HepG2 (cell line): Measurements from ENCODE around the gene CACNA1C. TPM values are rescaled to one million over a fixed set of nuclear protein-coding genes. Genes with fewer than 3 reads are reported as not detected.

Experiments
- FOSL2 ChIP-seq: sonication (generic); formaldehyde crosslinking; IDR thresholded peaks from 2 replicates; pipeline ENCODE4 v1.4.0; 2020; ENCODE audit warnings: missing genetic modification reagents
- NRL ChIP-seq: sonication (generic); formaldehyde crosslinking; IDR thresholded peaks from 2 replicates; pipeline ENCODE4 v1.5.0; 2020; ENCODE audit warnings: missing genetic modification reagents, mild to moderate bottlenecking, moderate library complexity, borderline replicate concordance
- SMAD1 ChIP-seq: sonication (generic); formaldehyde crosslinking; IDR thresholded peaks from 2 replicates; pipeline ENCODE4 v1.4.0; 2020; ENCODE audit warnings: missing genetic modification reagents, low read depth, mild to moderate bottlenecking, borderline replicate concordance
- SRY ChIP-seq: sonication (generic); formaldehyde crosslinking; IDR thresholded peaks from 2 replicates; pipeline ENCODE4 v1.8.0; 2022; ENCODE audit warnings: mild to moderate bottlenecking, missing genetic modification reagents
- THYN1 ChIP-seq: sonication (generic); formaldehyde crosslinking; IDR thresholded peaks from 2 replicates; pipeline ENCODE4 v1.8.1; 2023; ENCODE audit warnings: low read depth, mild to moderate bottlenecking, moderate library complexity, missing genetic modification reagents, borderline replicate concordance
- ZNF207 ChIP-seq: fragments of 450-650 bp; IDR thresholded peaks from 2 replicates; pipeline ENCODE4 v1.6.1; 2016; ENCODE audit warnings: antibody characterized with exemption, borderline replicate concordance
- ZNF747 ChIP-seq: sonication (generic); formaldehyde crosslinking; IDR thresholded peaks from 2 replicates; pipeline ENCODE4 v1.8.1; 2023; ENCODE audit warnings: missing genetic modification reagents, mild to moderate bottlenecking, borderline replicate concordance
- polyA plus RNA-seq, 8 experiments: library from polyadenylated mRNA; depleted of rRNA in 3 of 8; stranded (reverse) in 7 of 8; unstranded in 1 of 8; fragments of >200 nt; fragmentation: Illumina TruSeq in 4 of 8; extraction: Trizol in 4 of 8; gene quantifications; 2 replicates each; pipeline versions ENCODE4 v1.2.1 to v1.2.3, GENCODE V29; 2011 to 2016; ENCODE audit warnings: low read depth in 4 of 8, missing spikeins in 1 of 8, mixed read lengths in 1 of 8; ENCODE audit not compliant: insufficient read depth in 1 of 8
- total RNA-seq, 5 experiments: library from RNA; depleted of rRNA; stranded (reverse); fragments of >200 nt; fragmentation: Illumina TruSeq; extraction: Trizol; gene quantifications; 2 replicates each; pipeline ENCODE4 v1.2.3, GENCODE V29; 2016; ENCODE audit warnings: low read depth in 1 of 5
- TF ChIP-seq, protein P1 (sequence below): sonication (generic); formaldehyde crosslinking; IDR thresholded peaks from 2 replicates; pipeline ENCODE4 v1.5.1; 2020; ENCODE audit warnings: mild to moderate bottlenecking, missing genetic modification reagents, borderline replicate concordance

CACNA1C gene
- total and polyA plus RNA-seq, 2 of the 13 experiments (the other 11 are each of a cell fraction or from before 2014, with no cell fraction given): not detected

DNA sequence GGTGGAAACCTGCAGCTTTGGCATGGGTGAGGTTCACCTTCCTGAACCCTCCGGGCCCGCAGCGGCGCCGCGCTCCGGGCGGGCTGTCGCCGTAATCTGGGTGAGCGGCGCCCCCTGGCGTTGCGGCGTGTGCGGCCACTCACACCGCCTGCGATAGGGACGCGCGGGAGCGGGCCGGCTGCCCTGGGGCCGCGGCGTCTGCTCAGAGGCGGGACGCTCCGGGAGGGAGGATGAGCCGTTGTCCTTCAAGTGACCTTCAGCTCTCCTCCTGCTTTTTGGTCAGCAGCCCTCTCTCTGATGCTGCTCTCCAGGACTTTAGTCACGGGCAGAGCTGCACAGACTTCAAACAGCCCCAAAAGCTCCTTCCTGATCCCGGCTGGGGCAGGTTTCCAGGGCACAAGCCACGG, 530.3 kb downstream of the CACNA1C start (continued):
- TF ChIP-seq, protein P1, sequence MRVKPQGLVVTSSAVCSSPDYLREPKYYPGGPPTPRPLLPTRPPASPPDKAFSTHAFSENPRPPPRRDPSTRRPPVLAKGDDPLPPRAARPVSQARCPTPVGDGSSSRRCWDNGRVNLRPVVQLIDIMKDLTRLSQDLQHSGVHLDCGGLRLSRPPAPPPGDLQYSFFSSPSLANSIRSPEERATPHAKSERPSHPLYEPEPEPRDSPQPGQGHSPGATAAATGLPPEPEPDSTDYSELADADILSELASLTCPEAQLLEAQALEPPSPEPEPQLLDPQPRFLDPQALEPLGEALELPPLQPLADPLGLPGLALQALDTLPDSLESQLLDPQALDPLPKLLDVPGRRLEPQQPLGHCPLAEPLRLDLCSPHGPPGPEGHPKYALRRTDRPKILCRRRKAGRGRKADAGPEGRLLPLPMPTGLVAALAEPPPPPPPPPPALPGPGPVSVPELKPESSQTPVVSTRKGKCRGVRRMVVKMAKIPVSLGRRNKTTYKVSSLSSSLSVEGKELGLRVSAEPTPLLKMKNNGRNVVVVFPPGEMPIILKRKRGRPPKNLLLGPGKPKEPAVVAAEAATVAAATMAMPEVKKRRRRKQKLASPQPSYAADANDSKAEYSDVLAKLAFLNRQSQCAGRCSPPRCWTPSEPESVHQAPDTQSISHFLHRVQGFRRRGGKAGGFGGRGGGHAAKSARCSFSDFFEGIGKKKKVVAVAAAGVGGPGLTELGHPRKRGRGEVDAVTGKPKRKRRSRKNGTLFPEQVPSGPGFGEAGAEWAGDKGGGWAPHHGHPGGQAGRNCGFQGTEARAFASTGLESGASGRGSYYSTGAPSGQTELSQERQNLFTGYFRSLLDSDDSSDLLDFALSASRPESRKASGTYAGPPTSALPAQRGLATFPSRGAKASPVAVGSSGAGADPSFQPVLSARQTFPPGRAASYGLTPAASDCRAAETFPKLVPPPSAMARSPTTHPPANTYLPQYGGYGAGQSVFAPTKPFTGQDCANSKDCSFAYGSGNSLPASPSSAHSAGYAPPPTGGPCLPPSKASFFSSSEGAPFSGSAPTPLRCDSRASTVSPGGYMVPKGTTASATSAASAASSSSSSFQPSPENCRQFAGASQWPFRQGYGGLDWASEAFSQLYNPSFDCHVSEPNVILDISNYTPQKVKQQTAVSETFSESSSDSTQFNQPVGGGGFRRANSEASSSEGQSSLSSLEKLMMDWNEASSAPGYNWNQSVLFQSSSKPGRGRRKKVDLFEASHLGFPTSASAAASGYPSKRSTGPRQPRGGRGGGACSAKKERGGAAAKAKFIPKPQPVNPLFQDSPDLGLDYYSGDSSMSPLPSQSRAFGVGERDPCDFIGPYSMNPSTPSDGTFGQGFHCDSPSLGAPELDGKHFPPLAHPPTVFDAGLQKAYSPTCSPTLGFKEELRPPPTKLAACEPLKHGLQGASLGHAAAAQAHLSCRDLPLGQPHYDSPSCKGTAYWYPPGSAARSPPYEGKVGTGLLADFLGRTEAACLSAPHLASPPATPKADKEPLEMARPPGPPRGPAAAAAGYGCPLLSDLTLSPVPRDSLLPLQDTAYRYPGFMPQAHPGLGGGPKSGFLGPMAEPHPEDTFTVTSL (CRISPR knock-in tag): no peak
- TF ChIP-seq NRL (0 out of 2 replicates have a peak, but pooled peaks have one; percentile 46), THYN1 (CRISPR knock-in tag) (no peak), SMAD1 (CRISPR knock-in tag) (no peak), FOSL2 (CRISPR knock-in tag) (no peak), ZNF747 (CRISPR knock-in tag) (no peak), ZNF207 (no peak), SRY (CRISPR knock-in tag) (no peak)
